ENCODE results near the gene SNX25. TPM values are rescaled to one million over a fixed set of nuclear protein-coding genes. Genes with fewer than 3 reads are reported as not detected.

The SNX25 gene
- total and polyA plus RNA-seq, 10 of the 15 experiments (the other 5 are each of a cell fraction or from before 2014, with no cell fraction given) = 11.2 to 117 (median 62.8) TPM

DNA sequence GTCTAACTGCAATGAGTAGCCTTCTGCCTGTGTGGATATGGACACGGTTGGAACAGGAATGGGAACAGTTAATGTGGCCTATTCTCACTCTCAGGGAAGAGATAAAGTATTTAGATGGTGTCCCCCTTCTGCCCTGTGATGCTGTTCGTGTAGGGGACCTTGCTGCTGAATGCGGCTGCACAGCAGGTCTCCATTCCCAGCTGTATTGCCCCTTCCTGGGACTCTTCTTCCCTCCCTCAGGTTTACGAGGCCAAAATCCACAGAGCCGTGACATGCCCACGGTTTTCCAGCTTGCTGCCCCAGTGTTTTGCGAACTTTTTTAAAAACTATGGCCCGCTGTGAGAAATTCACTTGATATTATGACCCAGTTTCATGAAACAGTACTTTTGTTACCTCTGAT, 50.3 kb downstream of the SNX25 start:
- RAD21 ChIA-PET (ENCODE audit: unreplicated experiment) = interaction anchor here (1.4 kb wide), 1 partner anchor 50 kb away, joined by 4 read pairs; the partner anchor contains the start of gene SNX25
- H3K4me3 ChIP-seq = no peak overlapping the region
- H3K27me3 ChIP-seq (replicated peaks in 1 of 2; ENCODE audit: control insufficient read depth in 2 of 2, insufficient read depth in 2 of 2, low read length in 1 of 2) = no peaks in the 10 kb centered on the region
- in situ Hi-C loops (cut with MboI) (no loop called here), intact Hi-C loops (cut with micrococcal nuclease; ENCODE audit: unreplicated experiment) (loop anchor here (2.0 kb wide), 1 partner anchor 49 kb away; no protein-coding TSS in a partner anchor)
- POLR2A ChIA-PET = interaction anchor here (0.9 to 1.3 kb wide), 2 partner anchors 46 to 67 kb away, joined by 3 to 5 read pairs; no protein-coding TSS in a partner anchor
- peaks cover 7 to 34% of the 10 kb centered on the region in 2 experiments for H3K36me3 ChIP-seq (ENCODE audit: control insufficient read depth in 2 of 2, insufficient read depth in 2 of 2, low read length in 1 of 2)
- TF ChIP-seq SMAD5 (IDR thresholded peaks at IDR 0.05; ENCODE audit: low read depth) = no peak
- TF ChIP-seq, protein P1, sequence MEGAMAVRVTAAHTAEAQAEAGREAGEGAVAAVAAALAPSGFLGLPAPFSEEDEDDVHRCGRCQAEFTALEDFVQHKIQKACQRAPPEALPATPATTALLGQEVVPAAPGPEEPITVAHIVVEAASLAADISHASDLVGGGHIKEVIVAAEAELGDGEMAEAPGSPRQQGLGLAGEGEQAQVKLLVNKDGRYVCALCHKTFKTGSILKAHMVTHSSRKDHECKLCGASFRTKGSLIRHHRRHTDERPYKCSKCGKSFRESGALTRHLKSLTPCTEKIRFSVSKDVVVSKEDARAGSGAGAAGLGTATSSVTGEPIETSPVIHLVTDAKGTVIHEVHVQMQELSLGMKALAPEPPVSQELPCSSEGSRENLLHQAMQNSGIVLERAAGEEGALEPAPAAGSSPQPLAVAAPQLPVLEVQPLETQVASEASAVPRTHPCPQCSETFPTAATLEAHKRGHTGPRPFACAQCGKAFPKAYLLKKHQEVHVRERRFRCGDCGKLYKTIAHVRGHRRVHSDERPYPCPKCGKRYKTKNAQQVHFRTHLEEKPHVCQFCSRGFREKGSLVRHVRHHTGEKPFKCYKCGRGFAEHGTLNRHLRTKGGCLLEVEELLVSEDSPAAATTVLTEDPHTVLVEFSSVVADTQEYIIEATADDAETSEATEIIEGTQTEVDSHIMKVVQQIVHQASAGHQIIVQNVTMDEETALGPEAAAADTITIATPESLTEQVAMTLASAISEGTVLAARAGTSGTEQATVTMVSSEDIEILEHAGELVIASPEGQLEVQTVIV (IDR thresholded peaks at IDR 0.05; ENCODE audit: borderline replicate concordance, partially characterized antibody) = no peak
- TF ChIP-seq ESRRA (IDR thresholded peaks at IDR 0.05; ENCODE audit: low read length) = no peak
- TF ChIP-seq, protein P2, sequence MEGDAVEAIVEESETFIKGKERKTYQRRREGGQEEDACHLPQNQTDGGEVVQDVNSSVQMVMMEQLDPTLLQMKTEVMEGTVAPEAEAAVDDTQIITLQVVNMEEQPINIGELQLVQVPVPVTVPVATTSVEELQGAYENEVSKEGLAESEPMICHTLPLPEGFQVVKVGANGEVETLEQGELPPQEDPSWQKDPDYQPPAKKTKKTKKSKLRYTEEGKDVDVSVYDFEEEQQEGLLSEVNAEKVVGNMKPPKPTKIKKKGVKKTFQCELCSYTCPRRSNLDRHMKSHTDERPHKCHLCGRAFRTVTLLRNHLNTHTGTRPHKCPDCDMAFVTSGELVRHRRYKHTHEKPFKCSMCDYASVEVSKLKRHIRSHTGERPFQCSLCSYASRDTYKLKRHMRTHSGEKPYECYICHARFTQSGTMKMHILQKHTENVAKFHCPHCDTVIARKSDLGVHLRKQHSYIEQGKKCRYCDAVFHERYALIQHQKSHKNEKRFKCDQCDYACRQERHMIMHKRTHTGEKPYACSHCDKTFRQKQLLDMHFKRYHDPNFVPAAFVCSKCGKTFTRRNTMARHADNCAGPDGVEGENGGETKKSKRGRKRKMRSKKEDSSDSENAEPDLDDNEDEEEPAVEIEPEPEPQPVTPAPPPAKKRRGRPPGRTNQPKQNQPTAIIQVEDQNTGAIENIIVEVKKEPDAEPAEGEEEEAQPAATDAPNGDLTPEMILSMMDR (IDR thresholded peaks at IDR 0.05 in 2 of 3, conservative IDR thresholded peaks at IDR 0.05 in 1 of 3; ENCODE audit: control insufficient read depth in 2 of 3, extremely low read depth in 1 of 3, insufficient read depth in 1 of 3, low read depth in 3 of 3, low read length in 3 of 3) = no peak
- TF ChIP-seq, protein P3, sequence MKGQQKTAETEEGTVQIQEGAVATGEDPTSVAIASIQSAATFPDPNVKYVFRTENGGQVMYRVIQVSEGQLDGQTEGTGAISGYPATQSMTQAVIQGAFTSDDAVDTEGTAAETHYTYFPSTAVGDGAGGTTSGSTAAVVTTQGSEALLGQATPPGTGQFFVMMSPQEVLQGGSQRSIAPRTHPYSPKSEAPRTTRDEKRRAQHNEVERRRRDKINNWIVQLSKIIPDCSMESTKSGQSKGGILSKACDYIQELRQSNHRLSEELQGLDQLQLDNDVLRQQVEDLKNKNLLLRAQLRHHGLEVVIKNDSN (IDR thresholded peaks at IDR 0.05; ENCODE audit: borderline replicate concordance, extremely low read length, insufficient read depth, low read depth, low read length) = no peak
- no peak for TF ChIP-seq CHD2 (IDR thresholded peaks at IDR 0.05; ENCODE audit: borderline replicate concordance, low read depth, low read length)
- ATAC-seq (no peak), DNase-seq (ENCODE audit: low read depth, low spot score) (no peak), FAIRE-seq (no peak)
- no peak overlapping the region for H2AFZ ChIP-seq (ENCODE audit: control insufficient read depth, low read depth, low read length)
- H4K20me1 ChIP-seq (ENCODE audit: control insufficient read depth, insufficient read depth) = no peaks in the 10 kb centered on the region
- H3K9me3 ChIP-seq (replicated peaks; ENCODE audit: control insufficient read depth, insufficient read depth, low read length) = no peaks in the 10 kb centered on the region
- CTCF ChIA-PET = interaction anchor here (0.7 to 1.7 kb wide), 4 partner anchors 19 to 292 kb away, joined by 3 to 6 read pairs (median 4); no protein-coding TSS in a partner anchor
- BruUV-seq (replicated peaks) = no TSS peak
- H3K27ac ChIP-seq (ENCODE audit: control insufficient read depth, insufficient read depth) = no peak overlapping the region
- WGBS (ENCODE audit: insufficient coverage, insufficient replicate concordance, low lambda C conversion rate, missing lambda C conversion rate) = 100% methylated on average over 8 of the region's 8 CpGs
- H3K79me2 ChIP-seq (ENCODE audit: control insufficient read depth, insufficient read depth, low read length) = peaks cover 61% of the 10 kb centered on the region
- H3K4me2 ChIP-seq (ENCODE audit: control insufficient read depth, insufficient read depth) = no peak overlapping the region
- H3K9ac ChIP-seq (ENCODE audit: control insufficient read depth, insufficient read depth, low read length) = no peak overlapping the region
- SMC1A ChIA-PET (ENCODE audit: uncharacterized antibody, unreplicated experiment) = interaction anchor here (0.7 to 3.2 kb wide), 13 partner anchors 8 to 164 kb away, joined by 3 to 13 read pairs (median 3); no protein-coding TSS in a partner anchor
- peaks cover 52% of the 10 kb centered on the region for H3K4me1 ChIP-seq (ENCODE audit: control insufficient read depth, insufficient read depth, low read length)
